HG03439 (cell line): Measurements from ENCODE around the gene PNMA6E.
"Not testable (repeated sequence)": the region's sequence is repeated elsewhere in the genome, so short reads cannot be mapped to it uniquely, and the experiment has no call there.

Source experiments
- ATAC-seq: cut with Tn5 transposase; IDR thresholded peaks from one replicate; pipeline ENCODE4 v1.9.1; 2021; ENCODE audit warnings: mild to moderate bottlenecking, moderate library complexity; ENCODE audit not compliant: unreplicated experiment

Gene PNMA6E

DNA sequence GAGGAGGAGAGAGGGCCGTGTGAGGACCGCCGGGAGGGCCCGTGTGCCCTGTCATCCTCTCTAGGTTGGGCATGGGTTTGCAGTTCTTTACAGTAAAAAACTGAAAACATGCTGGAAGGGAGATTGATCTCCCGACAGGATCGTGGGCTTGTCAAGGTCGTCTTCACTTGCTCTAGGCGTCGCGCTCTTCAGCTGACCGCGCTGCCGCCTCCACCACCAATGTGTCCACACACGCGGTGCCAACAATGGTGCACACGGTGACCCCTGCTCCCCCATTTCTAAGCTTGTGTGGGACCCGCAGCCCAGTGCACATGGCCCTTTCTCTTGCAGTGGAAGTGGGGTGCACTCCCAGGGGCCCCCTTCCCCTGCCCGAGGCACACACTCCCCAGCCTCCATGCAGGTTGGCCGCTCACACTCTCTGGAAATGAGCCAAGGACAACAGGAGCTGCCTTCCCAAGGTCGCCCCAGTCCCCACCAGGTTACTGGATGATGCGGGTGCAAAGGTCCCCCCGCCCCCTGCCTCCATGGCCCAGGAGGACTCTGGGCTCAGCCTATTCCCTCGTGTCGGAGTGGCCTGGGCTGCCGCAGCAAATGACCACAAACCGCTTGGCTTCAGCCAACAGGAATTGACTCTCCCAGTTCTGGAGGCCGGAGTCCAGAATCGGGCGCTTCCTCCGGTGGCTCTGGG, 8.4 kb upstream of the PNMA6E start:
- ATAC-seq = no peak

DNA sequence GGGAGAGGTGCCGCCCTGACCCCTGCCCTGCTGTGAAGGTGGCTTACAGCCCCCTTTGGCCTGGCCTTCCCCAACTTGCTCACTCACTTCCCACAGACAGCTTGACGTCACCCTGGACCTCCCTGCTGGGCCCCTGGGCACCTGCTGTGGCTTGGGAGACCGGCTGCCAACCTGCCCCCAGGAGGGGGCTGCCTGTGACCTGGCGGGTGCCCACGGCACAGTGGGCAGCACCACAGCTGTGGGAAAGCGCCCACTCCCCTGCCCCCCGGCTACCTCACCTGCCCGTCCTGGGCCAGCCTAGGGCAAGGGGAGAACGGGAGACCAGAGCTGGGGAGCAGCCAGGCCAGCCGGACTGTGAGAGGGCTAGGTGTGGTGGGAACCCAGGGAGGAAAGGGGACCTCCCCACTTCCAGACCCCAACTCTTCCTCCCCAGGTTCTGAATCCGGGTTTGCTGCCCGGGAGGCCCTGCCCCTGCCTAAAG, 7.8 kb upstream of the PNMA6E start:
- no peak for ATAC-seq

- no peak for ATAC-seq
These were observed 7.1 kb upstream of the PNMA6E start for GRCh38 chrX:153408221-153408721.

DNA sequence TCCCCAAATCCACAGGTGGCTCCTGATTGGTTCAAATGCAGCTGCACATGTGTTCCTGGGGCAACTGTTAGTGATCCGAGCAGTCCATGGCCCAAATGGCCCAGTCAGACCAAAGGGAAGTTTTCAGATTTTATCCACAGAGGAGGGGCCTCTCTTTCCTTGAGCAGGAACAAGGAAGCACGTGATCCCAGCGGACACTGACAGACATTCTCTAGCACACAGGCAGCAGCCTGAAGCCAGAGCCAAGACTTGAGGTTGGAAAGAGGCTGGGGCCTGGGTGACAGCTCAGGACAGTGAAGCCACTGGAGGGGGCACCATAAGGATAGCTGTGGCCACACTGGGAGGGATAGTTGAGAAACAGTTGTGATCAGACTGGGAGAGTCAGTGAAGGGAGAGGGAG, 6.6 kb upstream of the PNMA6E start:
- no peak for ATAC-seq

DNA sequence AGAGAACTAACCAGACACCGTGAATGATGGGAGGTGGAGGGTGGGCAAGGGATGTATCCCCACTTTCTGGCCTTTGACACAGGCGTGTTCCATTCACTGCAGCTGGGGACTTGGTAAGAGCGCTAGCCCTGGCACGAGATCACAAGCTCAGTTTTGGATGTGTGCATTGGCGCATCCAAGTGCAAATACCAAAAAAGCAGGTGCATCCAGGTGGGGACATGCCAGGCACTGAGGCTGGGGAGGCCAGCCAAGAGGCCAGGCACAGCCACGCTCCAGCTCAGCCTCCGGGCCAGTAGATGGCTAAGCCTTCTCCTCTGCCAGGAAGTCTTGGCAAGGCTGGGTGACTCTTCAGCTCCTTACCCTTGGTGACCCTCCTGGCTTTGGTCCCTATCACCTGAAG, 5.8 kb upstream of the PNMA6E start:
- ATAC-seq = no peak

GRCh38 chrX:153406011-153406410, 4.9 kb upstream of the PNMA6E start:
- ATAC-seq = no peak

GRCh38 chrX:153405426-153405825, 4.3 kb upstream of the PNMA6E start:
- ATAC-seq = no peak

DNA sequence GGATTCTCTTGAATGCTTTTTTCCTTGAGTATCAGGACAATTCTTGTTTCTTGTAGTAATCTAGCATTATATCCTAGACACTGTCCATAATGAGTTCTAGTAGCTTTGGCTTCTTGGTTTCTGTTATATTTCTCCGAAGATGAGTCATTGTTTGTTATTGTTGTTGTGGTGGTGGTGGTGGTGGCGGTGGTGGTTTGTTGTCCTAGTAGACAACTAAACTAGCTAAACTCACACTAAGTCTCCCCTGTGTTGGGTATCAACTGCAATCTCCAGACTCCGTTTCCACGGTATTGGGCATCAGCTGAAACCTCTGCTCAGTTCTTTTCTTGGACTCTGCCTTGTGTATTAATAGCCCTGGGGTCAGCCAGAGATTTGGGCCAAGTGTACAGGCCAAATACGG, 3.2 kb upstream of the PNMA6E start:
- ATAC-seq = not testable (repeated sequence)

GRCh38 chrX:153400146-153401132, 711 bp downstream of the PNMA6E start:
- no peak for ATAC-seq

DNA sequence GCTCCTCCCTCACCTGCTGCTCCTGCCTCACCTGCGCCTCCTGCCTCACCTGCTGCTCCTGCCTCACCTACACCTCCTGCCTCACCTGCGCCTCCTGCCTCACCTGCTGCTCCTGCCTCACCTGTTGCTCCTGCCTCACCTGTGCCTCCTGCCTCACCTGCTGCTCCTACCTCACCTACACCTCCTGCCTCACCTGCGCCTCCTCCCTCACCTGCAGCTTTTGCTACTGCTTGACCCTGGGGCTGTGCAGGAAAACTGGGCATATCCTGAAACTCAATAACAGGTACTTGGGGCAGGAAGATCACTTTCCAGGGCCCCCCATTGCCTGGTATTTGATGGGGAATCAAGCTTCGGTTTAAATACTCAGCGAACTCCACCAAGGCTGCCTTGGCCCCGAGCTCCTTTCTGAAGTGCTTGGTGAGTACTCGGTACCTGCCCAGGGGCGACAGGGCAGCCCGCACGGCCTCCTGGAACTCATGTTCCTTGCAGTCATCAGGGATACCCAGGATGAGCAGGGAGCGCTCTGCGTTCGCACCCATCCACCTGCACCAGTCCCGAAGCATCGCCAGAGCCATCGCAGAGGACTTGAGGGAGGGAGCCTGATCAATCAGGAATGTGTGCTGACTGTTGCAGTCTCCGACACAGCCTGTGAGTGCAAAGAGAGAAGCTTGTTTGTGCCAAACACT, 2.7 kb downstream of the PNMA6E start:
- ATAC-seq = no peak

DNA sequence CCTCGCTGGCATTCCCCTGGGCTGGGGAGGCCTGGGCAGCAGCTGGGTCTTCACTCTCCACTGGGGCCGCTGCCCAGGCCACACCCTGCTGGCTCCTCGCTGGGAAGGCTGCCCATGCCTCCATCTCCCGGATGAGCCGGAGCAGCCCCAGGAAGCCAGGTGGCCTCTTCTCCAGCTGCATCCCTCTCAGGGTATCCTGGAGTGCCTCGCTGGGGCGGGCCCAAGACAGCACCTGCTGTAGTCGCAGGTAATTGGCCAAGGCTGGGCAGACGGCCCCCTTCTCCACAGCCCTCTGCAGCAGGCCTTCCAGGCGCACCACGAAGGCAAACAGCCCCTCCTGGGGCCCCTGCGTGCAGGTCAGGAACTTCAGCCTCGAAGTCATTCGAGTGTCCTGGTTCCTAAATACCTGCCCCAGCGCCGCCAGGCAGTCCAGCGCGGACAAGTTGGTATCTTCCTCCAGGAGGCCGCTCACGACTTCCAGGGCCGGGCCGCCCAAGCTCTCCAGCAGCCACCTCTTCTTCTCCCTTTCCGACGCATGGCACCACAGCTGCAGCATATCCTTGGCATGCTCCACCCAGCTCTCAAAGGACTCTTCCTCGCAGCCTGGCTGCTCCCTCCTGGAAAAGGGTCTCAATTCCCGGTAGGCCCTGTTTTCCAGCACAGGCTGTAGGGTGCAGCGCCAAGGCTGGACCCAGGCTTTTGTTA, 3.7 kb downstream of the PNMA6E start:
- ATAC-seq = no peak

DNA sequence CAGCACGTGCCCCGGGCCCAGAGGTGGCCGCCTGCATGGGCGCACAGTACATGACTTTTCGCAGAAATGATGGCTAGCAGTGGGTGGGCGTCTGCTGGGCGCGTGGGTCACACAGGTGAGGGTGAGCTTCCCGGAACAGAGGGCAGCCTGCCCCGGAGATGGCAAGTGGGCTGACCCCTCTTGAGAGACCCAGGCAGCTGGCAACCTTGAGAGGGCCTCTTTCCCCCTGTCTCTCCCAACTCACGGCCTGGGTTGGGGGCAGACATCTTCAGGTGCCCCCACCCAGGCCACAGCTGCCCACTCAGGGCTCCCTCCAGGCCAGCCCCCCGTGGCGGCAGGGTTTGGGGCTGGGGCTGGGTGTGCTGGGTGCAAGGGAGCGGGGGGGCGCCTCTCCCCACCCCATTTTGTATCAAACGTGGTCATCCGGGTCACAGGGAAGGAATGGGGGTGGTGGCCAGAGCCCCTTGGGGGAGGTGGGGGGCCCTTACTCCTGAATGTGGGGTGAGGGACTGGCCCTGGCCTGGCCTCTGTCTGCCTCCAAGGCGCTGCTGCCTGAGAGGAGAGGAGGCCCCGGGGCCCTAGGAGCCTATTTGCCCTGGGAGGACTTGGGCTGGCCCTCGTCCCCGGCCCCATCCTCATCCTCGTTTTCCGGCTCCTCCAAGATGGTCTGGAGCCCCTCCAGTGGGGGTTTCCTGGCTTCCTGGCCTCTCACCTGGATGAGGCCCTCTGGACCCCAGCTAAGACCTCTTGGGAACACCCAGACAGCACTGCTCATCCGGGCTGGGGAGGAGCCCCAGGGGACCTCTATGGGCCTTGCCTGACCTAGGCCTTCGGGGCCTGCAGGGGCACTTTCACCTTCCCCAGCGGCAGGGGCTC, 4.6 kb downstream of the PNMA6E start:
- ATAC-seq = no peak

GRCh38 chrX:153395613-153396319, 5.4 kb downstream of the PNMA6E start:
- no peak for ATAC-seq

DNA sequence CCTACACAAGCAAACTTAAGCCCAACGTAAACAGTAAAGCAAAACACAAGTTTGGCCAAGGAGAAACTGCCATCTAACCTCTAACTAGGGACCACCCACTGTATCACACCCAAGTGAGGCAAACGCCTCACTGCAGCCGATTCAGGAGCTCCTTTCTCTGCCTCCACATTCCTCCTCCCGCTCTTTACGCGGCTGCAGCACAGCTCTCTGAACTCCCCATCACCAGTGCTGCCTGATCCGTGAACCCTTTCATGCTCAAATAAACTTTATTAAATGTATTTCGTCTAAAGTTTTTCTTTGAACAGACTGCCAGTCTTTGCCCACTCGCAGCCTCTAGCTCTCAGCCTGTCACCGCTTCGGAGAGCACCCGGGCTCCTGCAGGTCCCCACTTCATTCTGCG, 6.5 kb downstream of the PNMA6E start:
- no peak for ATAC-seq

DNA sequence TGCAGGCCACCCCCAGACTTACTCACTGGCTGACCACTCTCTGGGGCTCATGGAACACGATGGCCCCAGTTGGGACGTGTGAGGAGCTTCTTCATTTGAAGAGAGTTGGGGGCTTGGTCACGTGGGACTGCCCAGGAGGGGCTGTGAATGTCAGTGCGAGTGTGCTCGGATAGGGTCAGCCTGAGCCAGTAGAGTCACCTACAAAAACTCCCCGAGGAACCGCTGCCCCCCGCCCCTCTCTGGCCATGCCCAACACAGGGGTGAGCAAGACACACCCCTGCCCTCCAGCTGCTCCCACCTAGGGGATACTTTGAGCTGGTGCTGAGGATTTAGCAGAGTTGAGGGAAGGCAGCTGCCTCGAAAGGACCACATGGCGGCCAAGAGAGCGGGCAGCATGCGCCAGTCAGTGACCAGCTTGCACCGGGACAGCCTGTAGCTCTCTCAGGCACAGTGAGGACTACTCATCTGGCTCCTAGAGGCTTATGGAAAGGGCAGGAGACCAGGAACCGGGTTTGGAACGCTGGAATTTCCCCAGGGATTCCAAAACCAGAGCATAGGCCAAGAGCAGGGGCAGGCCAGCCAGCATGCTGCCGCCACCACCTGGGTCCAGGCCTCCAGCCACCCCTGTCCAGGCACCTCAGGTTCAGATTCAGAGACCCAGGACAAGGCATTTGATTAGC, 8.4 kb downstream of the PNMA6E start:
- ATAC-seq = no peak

DNA sequence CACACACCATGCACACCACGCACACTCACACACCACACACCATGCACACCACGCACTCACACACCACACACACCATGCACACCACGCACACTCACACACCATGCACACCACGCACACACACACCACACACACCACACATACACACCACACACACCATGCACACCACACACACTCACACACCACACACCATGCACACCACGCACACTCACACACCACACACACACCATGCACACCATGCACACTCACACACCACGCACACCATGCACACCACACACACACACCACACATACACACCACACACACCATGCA, 11.7 kb downstream of the PNMA6E start:
- ATAC-seq = not testable (repeated sequence)

- no peak for ATAC-seq
These were observed 12.3 kb downstream of the PNMA6E start for GRCh38 chrX:153388722-153389459.
